HUES64 (cell line): ENCODE results near the gene DMAP1.

Experiments used
- H3K27ac ChIP-seq: 2 replicates; pipeline ENCODE4 v1.7.0; 2013; ENCODE audit warnings: low read depth, low read length, inconsistent platforms
- H3K27me3 ChIP-seq: 2 replicates; pipeline ENCODE4 v1.6.1; 2013; ENCODE audit warnings: mild to moderate bottlenecking, low read length; ENCODE audit not compliant: insufficient read depth
- H3K36me3 ChIP-seq: 2 replicates; pipeline ENCODE4 v1.6.1; 2013; ENCODE audit warnings: mild to moderate bottlenecking, low read length; ENCODE audit not compliant: insufficient read depth
- H3K4me1 ChIP-seq: 2 replicates; pipeline ENCODE4 v1.6.1; 2013; ENCODE audit warnings: mild to moderate bottlenecking, low read length, moderate library complexity; ENCODE audit not compliant: insufficient read depth
- H3K4me3 ChIP-seq: 2 replicates; pipeline ENCODE4 v1.5.1; 2013; ENCODE audit warnings: mild to moderate bottlenecking, low read length, moderate library complexity
- H3K9ac ChIP-seq: 2 replicates; pipeline ENCODE4 v1.6.1; 2013; ENCODE audit warnings: mild to moderate bottlenecking, low read depth, low read length
- H3K9me3 ChIP-seq: 2 replicates; pipeline ENCODE4 v1.6.1; 2013; ENCODE audit warnings: low read depth, low read length; ENCODE audit not compliant: insufficient read depth
- WGBS: fragments of 150-250, 120-280 bp; methylation state at CpG from one replicate; pipeline ENCODE4 v1.1.7; 2013; ENCODE audit warnings: missing lambda C conversion rate; 5-methylcytosine and 5-hydroxymethylcytosine counted together

Gene DMAP1

DNA sequence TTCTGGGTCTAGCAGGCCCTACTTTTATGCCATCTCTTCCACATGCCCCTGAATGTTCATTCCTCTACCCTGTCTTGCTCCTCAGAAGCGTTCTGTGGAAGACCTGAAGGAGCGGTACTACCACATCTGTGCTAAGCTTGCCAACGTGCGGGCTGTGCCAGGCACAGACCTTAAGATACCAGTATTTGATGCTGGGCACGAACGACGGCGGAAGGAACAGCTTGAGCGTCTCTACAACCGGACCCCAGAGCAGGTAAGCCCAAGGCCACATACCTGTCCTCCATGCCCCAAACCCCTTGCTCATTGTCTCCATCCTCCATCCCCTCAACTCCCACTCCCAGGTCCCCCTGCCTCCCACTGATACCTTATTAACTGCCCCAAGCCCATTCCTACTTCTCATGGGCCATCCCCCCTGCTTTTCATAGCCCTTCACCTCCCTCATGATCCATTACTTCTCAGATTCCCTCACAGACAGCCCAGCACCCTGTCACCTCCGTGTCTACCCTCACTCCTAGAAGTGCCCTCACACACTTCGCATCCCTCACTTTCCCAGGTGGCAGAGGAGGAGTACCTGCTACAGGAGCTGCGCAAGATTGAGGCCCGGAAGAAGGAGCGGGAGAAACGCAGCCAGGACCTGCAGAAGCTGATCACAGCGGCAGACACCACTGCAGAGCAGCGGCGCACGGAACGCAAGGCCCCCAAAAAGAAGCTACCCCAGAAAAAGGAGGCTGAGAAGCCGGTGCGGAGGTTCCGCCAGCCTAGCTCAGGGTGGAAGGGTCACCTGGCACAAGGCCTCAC is 5.4 kb downstream of the DMAP1 start:
- no peak overlapping the region for H3K9ac ChIP-seq
- no peaks in the 10 kb centered on the region for H3K27me3 ChIP-seq
- H3K4me3 ChIP-seq, result no peak overlapping the region
- no peak overlapping the region for H3K27ac ChIP-seq
- no peaks in the 10 kb centered on the region for H3K9me3 ChIP-seq
- no peaks in the 10 kb centered on the region for H3K4me1 ChIP-seq
- peaks cover 72% of the 10 kb centered on the region for H3K36me3 ChIP-seq
- 95% methylated on average over 24 of the region's 24 CpGs for WGBS

DNA sequence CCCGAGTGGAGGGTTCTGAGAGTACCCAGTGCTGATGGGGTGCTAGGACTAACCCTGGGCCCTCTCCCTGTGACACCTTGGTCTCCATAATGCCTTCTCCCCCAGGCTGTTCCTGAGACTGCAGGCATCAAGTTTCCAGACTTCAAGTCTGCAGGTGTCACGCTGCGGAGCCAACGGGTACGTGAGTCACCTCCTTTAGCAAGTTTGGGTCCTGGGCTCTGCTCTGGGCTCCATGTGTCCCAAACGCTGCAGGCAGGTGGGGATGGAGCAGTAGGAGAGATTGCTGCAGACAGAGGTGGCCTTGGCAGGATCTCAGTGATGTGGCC is 6.0 kb downstream of the DMAP1 start:
- Histone ChIP-seq H3K9ac (no peak overlapping the region), H3K9me3 (no peaks in the 10 kb centered on the region), H3K4me1 (no peaks in the 10 kb centered on the region), H3K27me3 (no peaks in the 10 kb centered on the region), H3K36me3 (peaks cover 72% of the 10 kb centered on the region), H3K27ac (no peak overlapping the region), H3K4me3 (no peak overlapping the region)
- 96% methylated on average over 6 of the region's 6 CpGs for WGBS

DNA sequence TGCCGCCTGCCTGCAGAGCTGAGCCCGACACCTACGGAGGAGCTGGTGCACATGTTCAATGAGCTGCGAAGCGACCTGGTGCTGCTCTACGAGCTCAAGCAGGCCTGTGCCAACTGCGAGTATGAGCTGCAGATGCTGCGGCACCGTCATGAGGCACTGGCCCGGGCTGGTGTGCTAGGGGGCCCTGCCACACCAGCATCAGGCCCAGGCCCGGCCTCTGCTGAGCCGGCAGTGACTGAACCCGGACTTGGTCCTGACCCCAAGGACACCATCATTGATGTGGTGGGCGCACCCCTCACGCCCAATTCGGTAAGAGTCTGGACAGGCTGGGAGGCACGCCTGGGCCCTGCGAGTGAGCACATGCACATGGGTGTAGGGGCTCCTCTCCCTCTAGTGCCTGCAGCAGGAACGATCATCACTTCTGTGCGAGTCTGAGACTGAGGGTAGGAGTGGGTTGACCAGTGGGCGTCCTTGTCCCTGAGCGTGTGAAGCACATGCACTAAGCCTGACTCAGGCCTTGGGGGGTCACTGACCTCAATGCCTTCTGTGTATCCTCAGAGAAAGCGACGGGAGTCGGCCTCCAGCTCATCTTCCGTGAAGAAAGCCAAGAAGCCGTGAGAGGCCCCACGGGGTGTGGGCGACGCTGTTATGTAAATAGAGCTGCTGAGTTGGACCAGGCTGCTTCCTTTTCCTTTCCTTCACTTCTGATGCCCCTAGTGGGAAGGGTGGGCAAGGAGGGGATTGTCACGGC is 6.9 kb downstream of the DMAP1 start:
- H3K9me3 ChIP-seq, result peaks cover 4% of the 10 kb centered on the region
- peaks cover 65% of the 10 kb centered on the region for H3K36me3 ChIP-seq
- 93% methylated on average over 31 of the region's 31 CpGs for WGBS

DNA sequence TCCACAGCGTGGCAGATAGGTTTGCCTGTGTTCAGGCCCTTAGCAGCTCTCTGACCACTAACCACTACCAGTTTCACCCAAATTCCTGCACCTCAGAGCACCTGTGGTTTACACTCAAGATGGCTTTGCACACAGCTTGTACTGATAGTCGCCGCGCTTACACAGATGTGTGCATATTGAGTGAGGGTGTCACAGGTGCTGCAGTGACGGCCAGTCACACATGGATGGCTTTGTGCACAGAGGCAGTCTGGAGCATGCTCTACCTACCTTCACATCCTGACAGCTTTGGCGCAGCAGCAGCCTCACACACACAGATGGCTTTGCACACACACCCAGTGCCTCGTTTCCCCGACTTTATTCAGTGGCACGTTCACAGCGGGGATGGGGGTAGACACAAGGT is 7.5 kb downstream of the DMAP1 start:
- peaks cover 59% of the 10 kb centered on the region for H3K36me3 ChIP-seq
- no peaks in the 10 kb centered on the region for H3K4me1 ChIP-seq
- no peak overlapping the region for H3K4me3 ChIP-seq
- no peak overlapping the region for H3K9ac ChIP-seq
- no peak overlapping the region for H3K27ac ChIP-seq
- 97% methylated on average over 10 of the region's 10 CpGs for WGBS
- H3K9me3 ChIP-seq, result peaks cover 10% of the 10 kb centered on the region
- H3K27me3 ChIP-seq, result no peaks in the 10 kb centered on the region

More for the DNA sequence above, 6.9 kb downstream of the DMAP1 start:
- Histone ChIP-seq H3K27me3 (no peaks in the 10 kb centered on the region), H3K27ac (no peak overlapping the region), H3K4me3 (no peak overlapping the region), H3K9ac (no peak overlapping the region), H3K4me1 (no peaks in the 10 kb centered on the region)

DNA sequence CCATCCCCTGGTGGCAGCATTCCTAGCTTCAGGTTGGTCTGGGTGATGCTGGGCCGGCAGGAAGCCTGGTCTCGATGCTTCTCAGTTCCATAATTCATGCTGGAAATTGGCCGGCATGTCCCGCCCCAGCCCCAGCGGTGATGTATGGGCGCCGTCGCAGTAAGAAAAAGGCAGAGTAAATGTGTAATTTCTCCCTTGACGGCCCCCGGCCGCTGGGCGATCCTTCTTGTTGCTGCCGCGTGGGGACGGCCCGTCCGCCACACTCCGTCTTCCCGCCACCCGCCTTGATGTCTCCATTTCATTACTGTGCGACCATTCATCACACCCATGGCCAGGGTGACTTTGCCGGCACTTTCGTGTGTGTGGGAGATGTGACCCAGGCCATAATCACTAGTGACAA is 8.5 kb downstream of the DMAP1 start:
- no peak overlapping the region for H3K4me3 ChIP-seq
- H3K9me3 ChIP-seq, result peaks cover 20% of the 10 kb centered on the region
- 97% methylated on average over 23 of the region's 23 CpGs for WGBS
- H3K27ac ChIP-seq, result no peak overlapping the region
- H3K27me3 ChIP-seq, result no peaks in the 10 kb centered on the region
- no peak overlapping the region for H3K9ac ChIP-seq
- H3K4me1 ChIP-seq, result no peaks in the 10 kb centered on the region
- H3K36me3 ChIP-seq, result peaks cover 56% of the 10 kb centered on the region

DNA sequence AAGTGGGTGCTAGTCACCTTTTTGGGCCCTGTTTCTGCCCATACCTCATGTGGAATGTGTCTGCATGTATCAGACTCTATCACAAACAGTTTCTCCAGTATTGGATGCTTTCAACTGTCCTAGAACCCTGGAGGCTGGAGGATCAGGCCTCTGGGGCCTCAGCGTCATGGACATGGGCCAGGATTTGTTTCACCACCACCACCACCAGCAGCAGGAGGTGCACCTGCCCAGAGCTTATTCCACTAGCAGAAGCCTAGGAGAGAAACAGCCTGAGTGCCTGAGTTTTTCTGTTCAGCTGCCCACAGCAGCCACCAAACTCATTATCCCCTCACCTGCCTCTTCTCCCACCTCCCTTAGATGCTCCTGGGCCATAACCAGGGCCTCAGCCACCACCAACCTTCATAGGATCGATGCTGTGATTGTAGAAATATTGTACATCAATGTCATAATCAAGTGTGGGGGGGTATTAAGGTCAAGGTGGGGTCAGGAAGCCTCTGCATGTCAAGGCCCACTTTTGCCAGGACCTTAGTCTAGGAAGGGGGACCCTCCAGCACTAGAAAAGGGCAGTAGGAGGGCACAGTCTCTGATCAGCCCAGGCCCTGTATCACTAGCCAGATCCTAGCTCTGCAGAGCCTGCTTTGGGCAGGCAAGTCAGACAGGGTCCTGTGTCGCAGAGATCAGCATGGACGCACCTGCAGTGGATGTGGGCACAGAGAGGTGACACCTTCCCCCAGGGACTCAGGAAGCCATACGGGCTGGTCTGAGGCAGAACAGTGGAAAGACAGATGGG is 9.3 kb downstream of the DMAP1 start:
- Histone ChIP-seq H3K36me3 (peaks cover 48% of the 10 kb centered on the region), H3K9ac (no peak overlapping the region)
- WGBS, result 94% methylated on average over 5 of the region's 5 CpGs

DNA sequence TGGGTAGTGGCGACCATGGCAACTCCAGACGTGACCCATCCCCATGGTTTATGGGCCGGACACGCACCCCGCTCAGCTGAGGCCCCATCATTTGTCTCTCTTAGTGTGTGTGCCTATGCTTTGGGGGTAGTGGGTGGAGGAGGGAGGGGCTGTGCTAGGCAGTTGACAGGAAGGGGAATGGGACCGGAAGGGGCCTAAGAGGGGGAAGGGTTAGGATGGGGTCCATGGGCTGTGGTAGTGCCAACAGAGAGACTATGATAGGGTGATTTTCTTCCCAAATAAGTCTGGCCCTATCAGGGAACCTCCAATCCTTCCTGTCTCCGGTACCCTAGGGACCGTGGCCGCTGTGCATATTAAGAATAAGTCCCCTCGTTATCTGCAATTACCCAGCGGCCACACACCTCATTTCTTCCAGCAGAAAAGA is 9.9 kb downstream of the DMAP1 start:
- Histone ChIP-seq H3K9me3 (peaks cover 34% of the 10 kb centered on the region), H3K4me3 (no peak overlapping the region), H3K9ac (no peak overlapping the region), H3K27ac (no peak overlapping the region), H3K36me3 (peaks cover 47% of the 10 kb centered on the region), H3K4me1 (no peaks in the 10 kb centered on the region), H3K27me3 (no peaks in the 10 kb centered on the region)
- WGBS, result 94% methylated on average over 11 of the region's 11 CpGs

More for the DNA sequence above, 9.3 kb downstream of the DMAP1 start:
- Histone ChIP-seq H3K4me1 (no peaks in the 10 kb centered on the region), H3K27ac (no peak overlapping the region), H3K9me3 (peaks cover 28% of the 10 kb centered on the region), H3K27me3 (no peaks in the 10 kb centered on the region), H3K4me3 (no peak overlapping the region)

DNA sequence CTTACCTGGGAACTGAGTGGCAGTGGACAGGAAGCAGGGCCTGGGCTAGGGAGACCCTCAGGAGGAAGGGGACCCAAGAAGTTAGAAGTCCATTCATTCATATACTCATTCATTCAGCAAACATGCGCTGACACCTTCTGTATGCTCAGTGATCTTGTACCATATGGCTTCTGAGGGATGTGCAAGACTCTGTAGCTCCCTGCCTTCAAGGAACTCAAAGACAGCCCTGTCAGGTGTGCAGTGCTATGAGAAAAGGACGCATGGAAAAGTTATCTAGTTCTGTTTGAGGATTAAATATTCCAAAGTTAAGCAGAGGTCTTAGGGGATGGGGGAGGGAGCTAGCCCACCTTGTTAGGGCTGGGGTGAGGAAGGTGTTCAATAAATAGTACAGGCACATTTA is 12.5 kb downstream of the DMAP1 start:
- Histone ChIP-seq H3K27me3 (no peaks in the 10 kb centered on the region), H3K4me3 (no peak overlapping the region), H3K27ac (no peak overlapping the region), H3K36me3 (peaks cover 26% of the 10 kb centered on the region), H3K4me1 (no peaks in the 10 kb centered on the region), H3K9ac (no peak overlapping the region), H3K9me3 (peaks cover 36% of the 10 kb centered on the region)
- WGBS, result 92% methylated on average over 2 of the region's 2 CpGs

DNA sequence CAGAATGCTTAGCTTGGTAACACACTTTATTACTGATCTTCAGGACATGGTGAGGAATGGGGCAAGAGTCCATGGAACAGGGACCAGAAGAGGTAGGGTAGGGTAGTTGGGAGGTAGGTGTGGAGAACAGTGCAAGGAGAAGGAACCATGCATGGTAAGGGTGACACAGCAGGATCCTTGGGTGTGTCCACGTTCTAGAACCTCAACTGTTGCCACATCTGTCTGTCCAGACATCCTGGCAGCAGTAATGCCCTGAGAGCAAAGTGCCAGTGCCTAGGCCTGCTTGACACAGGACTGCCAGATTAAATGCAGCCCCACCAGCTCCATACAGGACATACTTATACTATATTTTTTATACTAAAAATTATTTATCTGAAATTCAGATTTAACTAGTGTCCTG is 13.9 kb downstream of the DMAP1 start:
- Histone ChIP-seq H3K36me3 (peaks cover 22% of the 10 kb centered on the region; the same call in 1 of the 2 replicates), H3K27ac (no peak overlapping the region), H3K27me3 (no peaks in the 10 kb centered on the region), H3K4me1 (no peaks in the 10 kb centered on the region), H3K9ac (no peak overlapping the region), H3K4me3 (no peak overlapping the region), H3K9me3 (peaks cover 36% of the 10 kb centered on the region)
- WGBS, result 95% methylated on average over 1 of the region's 1 CpG

DNA sequence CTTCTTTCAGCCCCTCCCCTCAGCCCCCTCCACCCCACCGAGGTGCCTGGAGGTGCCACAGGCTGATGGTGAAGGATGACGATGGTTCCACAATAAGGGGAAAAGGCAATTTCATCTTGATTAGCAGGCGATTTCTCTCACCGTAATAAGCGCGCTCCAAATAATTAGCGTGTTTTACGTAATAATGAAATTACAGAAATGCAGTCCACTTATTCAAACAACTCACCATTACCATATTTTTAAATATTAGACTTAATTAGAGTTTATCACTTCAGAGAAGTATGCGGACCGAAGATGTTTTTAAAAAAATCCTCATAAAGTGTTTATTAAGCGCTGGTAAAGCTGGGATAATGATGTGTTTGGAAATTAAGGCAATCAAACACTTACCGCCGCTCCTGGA is 14.9 kb downstream of the DMAP1 start:
- Histone ChIP-seq H3K9ac (no peak overlapping the region), H3K27me3 (no peaks in the 10 kb centered on the region), H3K4me3 (no peak overlapping the region), H3K9me3 (peaks cover 36% of the 10 kb centered on the region), H3K4me1 (no peaks in the 10 kb centered on the region), H3K27ac (no peak overlapping the region), H3K36me3 (peaks cover 26% of the 10 kb centered on the region; the same call in 1 of the 2 replicates)
- 98% methylated on average over 13 of the region's 13 CpGs for WGBS
